Measurements from ENCODE around the gene CAV2. TPM values are rescaled to one million over a fixed set of nuclear protein-coding genes. Genes with fewer than 3 reads are reported as not detected.

CAV2 gene
- total RNA-seq, 4 donors from 2014 or later = 122 to 246 (median 202) TPM

- no peak for TF ChIP-seq CTCF (IDR thresholded peaks at IDR 0.05; ENCODE audit: low read depth)
Measured at GRCh38 chr7:116517626-116518025, 18.1 kb downstream of the CAV2 start.

- TF ChIP-seq CTCF (IDR thresholded peaks at IDR 0.05; ENCODE audit: low read depth) = no peak
Measured at GRCh38 chr7:116518961-116519360, 19.4 kb downstream of the CAV2 start.

GRCh38 chr7:116521046-116521664, 21.6 kb downstream of the CAV2 start:
- TF ChIP-seq CTCF (IDR thresholded peaks at IDR 0.05; ENCODE audit: low read depth) = no peak

- TF ChIP-seq CTCF (IDR thresholded peaks at IDR 0.05; ENCODE audit: low read depth) = no peak
Measured at GRCh38 chr7:116522247-116522646, 22.7 kb downstream of the CAV2 start.

GRCh38 chr7:116524221-116524608, 24.7 kb downstream of the CAV2 start:
- TF ChIP-seq CTCF (IDR thresholded peaks at IDR 0.05; ENCODE audit: low read depth) = no peak

GRCh38 chr7:116524609-116525297, 25.2 kb downstream of the CAV2 start, which contains the start of gene CAV1:
TSS of gene CAV1 (plus strand) at chr7:116525036. CDS start at chr7:116525063, 27 bp downstream.
- no peak for TF ChIP-seq CTCF (IDR thresholded peaks at IDR 0.05; ENCODE audit: low read depth)

GRCh38 chr7:116525298-116525912, 25.9 kb downstream of the CAV2 start:
- TF ChIP-seq CTCF (IDR thresholded peaks at IDR 0.05; ENCODE audit: low read depth) = no peak

Measured in subcutaneous adipose tissue (tissue), 4 donors.